GM23248 (cell line): ENCODE measurements around the gene UXT. TPM values are rescaled to one million over a fixed set of nuclear protein-coding genes. Genes with fewer than 3 reads are reported as not detected.

Source experiments
- DNase-seq: peaks from one replicate; pipeline ENCODE4 v3.0.0-alpha.2; 2015
- H2AFZ ChIP-seq: fragments of 200-600 bp; sonication (generic); 2 replicates; pipeline ENCODE4 v1.6.1; 2016; ENCODE audit warnings: antibody characterized with exemption
- H3F3A ChIP-seq: fragments of 200-600 bp; sonication (generic); 2 replicates; pipeline ENCODE4 v1.6.1; 2016; ENCODE audit warnings: mild to moderate bottlenecking, antibody characterized with exemption, mixed run types; ENCODE audit not compliant: insufficient read depth
- H3K27ac ChIP-seq: fragments of 200-600 bp; sonication (generic); 2 replicates; pipeline ENCODE4 v1.5.1; 2016; ENCODE audit warnings: mild to moderate bottlenecking
- H3K27me3 ChIP-seq: fragments of 200-600 bp; sonication (generic); replicated peaks from 2 replicates; pipeline ENCODE4 v1.6.1; 2016; ENCODE audit warnings: mild to moderate bottlenecking; ENCODE audit not compliant: insufficient read depth
- H3K36me3 ChIP-seq: fragments of 200-600 bp; sonication (generic); 2 replicates; pipeline ENCODE4 v1.6.1; 2016; ENCODE audit warnings: low read depth, mild to moderate bottlenecking
- H3K4me1 ChIP-seq: fragments of 200-600 bp; sonication (generic); 2 replicates; pipeline ENCODE4 v1.6.1; 2016; ENCODE audit warnings: mild to moderate bottlenecking; ENCODE audit not compliant: insufficient read depth
- H3K4me2 ChIP-seq: fragments of 200-600 bp; sonication (generic); one replicate; pipeline ENCODE4 v1.6.1; 2016; ENCODE audit warnings: mild to moderate bottlenecking; ENCODE audit not compliant: unreplicated experiment
- H3K4me3 ChIP-seq: fragments of 200-600 bp; sonication (generic); 2 replicates; pipeline ENCODE4 v1.5.1; 2016; ENCODE audit warnings: mild to moderate bottlenecking
- H3K79me2 ChIP-seq: fragments of 200-600 bp; sonication (generic); 2 replicates; pipeline ENCODE4 v1.6.1; 2016; ENCODE audit warnings: mild to moderate bottlenecking; ENCODE audit not compliant: insufficient read depth
- H3K9ac ChIP-seq: fragments of 200-600 bp; sonication (generic); 2 replicates; pipeline ENCODE4 v1.6.1; 2016; ENCODE audit warnings: mild to moderate bottlenecking
- H3K9me2 ChIP-seq: fragments of 200-600 bp; sonication (generic); 2 replicates; pipeline ENCODE4 v1.6.1; 2016; ENCODE audit warnings: mixed run types, mild to moderate bottlenecking, moderate library complexity; ENCODE audit not compliant: insufficient read depth
- H3K9me3 ChIP-seq: fragments of 200-600 bp; sonication (generic); one replicate; pipeline ENCODE4 v1.6.1; 2017; ENCODE audit warnings: low read depth
- H4K20me1 ChIP-seq: fragments of 200-600 bp; sonication (generic); 2 replicates; pipeline ENCODE4 v1.6.0; 2016; ENCODE audit not compliant: insufficient read depth
- EZH2 ChIP-seq: fragments of 200-600 bp; sonication (generic); IDR thresholded peaks from 2 replicates; pipeline ENCODE4 v1.6.1; 2018; ENCODE audit warnings: antibody characterized with exemption, mild to moderate bottlenecking; ENCODE audit not compliant: insufficient read depth, poor library complexity, severe bottlenecking
- EZH2phosphoT487 ChIP-seq: fragments of 200-600 bp; sonication (generic); IDR thresholded peaks from 2 replicates; pipeline ENCODE4 v1.6.1; 2018; ENCODE audit warnings: antibody characterized with exemption, moderate library complexity, mild to moderate bottlenecking, low read depth; ENCODE audit not compliant: insufficient read depth
- WGBS, 2 experiments: methylation state at CpG; one replicate each; pipeline ENCODE4 v1.1.6; 2015 to 2017; ENCODE audit warnings: low lambda C conversion rate in 2 of 2, low coverage in 1 of 2; ENCODE audit errors: missing lambda C conversion rate in 2 of 2; 5-methylcytosine and 5-hydroxymethylcytosine counted together
- in situ Hi-C: fragments of 300-500 bp; cut with MboI; formaldehyde crosslinking; loops from 2 replicates; pipeline ENCODE4 v1.15.0; 2020
- polyA plus RNA-seq: library from polyadenylated mRNA; unstranded; fragments of >200 nt; fragmentation: Nextera tagmentation; extraction: Ambion mirVana; gene quantifications from 2 replicates; pipeline ENCODE4 v1.2.1, GENCODE V29; 2016
- total RNA-seq: library from RNA; depleted of rRNA; stranded (reverse); fragments of >200 nt; shearing (Covaris generic); gene quantifications from 2 replicates; pipeline ENCODE4 v1.2.3, GENCODE V29; 2014

The UXT gene
- total and polyA plus RNA-seq, 2 experiments from 2014 or later = 130 to 158 TPM

DNA sequence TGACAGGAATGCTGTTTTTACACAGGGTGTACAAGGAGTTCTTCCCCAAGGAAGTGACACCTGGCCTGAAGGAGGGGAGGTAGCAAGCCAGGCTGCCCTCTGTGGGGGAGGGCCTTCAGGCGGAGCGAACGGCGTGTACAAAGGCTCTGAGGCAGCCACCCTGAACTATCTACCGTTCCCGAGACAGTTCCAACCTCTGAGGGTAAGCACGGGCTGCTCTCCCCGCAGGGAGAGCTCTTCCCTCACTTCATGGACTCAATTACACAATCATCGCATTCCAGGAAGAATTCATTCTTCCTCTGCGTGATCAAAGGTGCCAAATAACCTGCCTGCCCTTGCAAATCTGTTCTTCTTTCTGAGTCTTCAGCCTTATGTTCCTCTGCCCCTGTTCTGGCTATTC is 13.4 kb downstream of the UXT start:
- Histone ChIP-seq H3K4me2 (no peak overlapping the region), H3K9ac (no peak overlapping the region), H3K79me2 (peaks cover 78% of the 10 kb centered on the region), H3K9me2 (no peaks in the 10 kb centered on the region), H2AFZ (no peak overlapping the region), H3K9me3 (no peaks in the 10 kb centered on the region), H3F3A (peaks cover 5% of the 10 kb centered on the region; the same call in 1 of the 2 replicates), H3K36me3 (0 out of 2 replicates have a peak, but pooled peaks cover 4% of the 10 kb centered on the region), H3K4me3 (no peak overlapping the region), H3K4me1 (peaks cover 9% of the 10 kb centered on the region), H3K27me3 (no peaks in the 10 kb centered on the region), H3K27ac (no peak overlapping the region), H4K20me1 (no peaks in the 10 kb centered on the region)
- in situ Hi-C loops = no loop called here
- 90 to 100% methylated on average over 6 to 9 of the region's 10 CpGs for WGBS, 2 experiments
- no peak for TF ChIP-seq EZH2phosphoT487
- TF ChIP-seq EZH2 = no peak
- no peak for DNase-seq

DNA sequence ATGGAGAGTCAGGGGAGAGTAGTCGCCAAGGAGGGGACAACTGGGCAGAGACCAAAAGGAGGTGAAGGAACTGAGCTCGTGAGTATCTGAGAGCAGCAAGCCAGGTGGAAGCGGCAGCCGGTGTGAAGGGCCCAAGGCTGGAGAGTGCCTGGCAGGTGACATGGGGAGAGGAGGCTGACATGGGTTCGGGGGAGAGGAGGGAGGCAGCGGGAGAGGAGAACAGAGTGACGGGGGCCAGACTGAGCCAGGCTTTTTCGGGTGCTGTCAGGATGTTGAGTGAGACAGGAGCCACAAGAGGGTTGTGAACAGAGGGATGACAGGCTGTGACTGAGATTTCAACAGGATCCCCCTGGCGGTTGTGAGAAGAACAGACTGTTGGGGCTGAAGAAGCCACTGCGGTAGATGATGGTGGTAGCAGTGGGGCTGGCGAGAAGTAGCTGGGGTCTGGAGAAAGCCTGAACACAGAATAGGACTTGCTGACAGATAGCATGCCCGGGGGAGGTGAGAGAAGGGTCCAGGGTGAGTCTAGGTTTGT is 14.4 kb downstream of the UXT start:
- no peak overlapping the region for H2AFZ ChIP-seq
- H3K9me2 ChIP-seq = no peaks in the 10 kb centered on the region
- WGBS, 2 experiments = 51 to 100% methylated on average over 3 to 12 of the region's 12 CpGs
- no peak overlapping the region for H3K9ac ChIP-seq
- in situ Hi-C loops = no loop called here
- peaks cover 77% of the 10 kb centered on the region for H3K79me2 ChIP-seq
- no peak overlapping the region for H3K4me3 ChIP-seq
- TF ChIP-seq EZH2 (no peak), EZH2phosphoT487 (no peak)
- no peaks in the 10 kb centered on the region for H4K20me1 ChIP-seq
- H3K4me1 ChIP-seq = peaks cover 9% of the 10 kb centered on the region
- no peaks in the 10 kb centered on the region for H3K9me3 ChIP-seq
- H3K4me2 ChIP-seq = no peak overlapping the region
- H3K27me3 ChIP-seq = no peaks in the 10 kb centered on the region
- peak; percentile 70 for DNase-seq
- H3F3A ChIP-seq = peaks cover 5% of the 10 kb centered on the region; the same call in 1 of the 2 replicates
- no peak overlapping the region for H3K27ac ChIP-seq
- peaks cover 4% of the 10 kb centered on the region; the same call in 1 of the 2 replicates for H3K36me3 ChIP-seq

DNA sequence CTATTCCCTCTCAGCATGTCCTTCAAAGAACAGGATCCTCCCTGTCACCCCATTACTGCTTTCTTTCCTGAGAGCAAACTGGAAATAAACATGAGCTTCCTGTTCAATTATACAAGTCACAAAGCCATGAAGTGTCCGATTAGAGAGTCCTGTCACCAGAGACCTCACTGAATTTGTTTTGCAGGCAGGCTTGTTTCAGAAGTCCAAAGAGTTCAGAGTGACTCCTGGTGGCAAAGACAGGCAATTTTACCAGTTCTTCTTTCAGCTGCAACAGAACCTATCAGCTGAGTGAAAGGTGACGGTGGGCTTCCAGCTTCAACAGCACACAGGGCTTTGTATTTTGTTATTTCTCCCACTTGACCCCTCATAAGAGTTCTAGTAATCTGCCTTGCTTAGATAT is 15.1 kb downstream of the UXT start:
- no peak for TF ChIP-seq EZH2phosphoT487
- no peak for TF ChIP-seq EZH2
- Histone ChIP-seq H3K9me3 (no peaks in the 10 kb centered on the region), H3K9me2 (no peaks in the 10 kb centered on the region), H3K9ac (no peak overlapping the region), H3K4me2 (no peak overlapping the region), H3K79me2 (peaks cover 70% of the 10 kb centered on the region), H3K4me3 (no peak overlapping the region), H4K20me1 (no peaks in the 10 kb centered on the region), H3F3A (peaks cover 5% of the 10 kb centered on the region; the same call in 1 of the 2 replicates), H3K27ac (no peak overlapping the region), H2AFZ (no peak overlapping the region), H3K36me3 (peaks cover 4% of the 10 kb centered on the region; the same call in 1 of the 2 replicates), H3K4me1 (peaks cover 7% of the 10 kb centered on the region), H3K27me3 (no peaks in the 10 kb centered on the region)
- in situ Hi-C loops = no loop called here
- 63 to 67% methylated on average over 2 of the region's 2 CpGs for WGBS, 2 experiments
- peak; percentile 41 for DNase-seq

DNA sequence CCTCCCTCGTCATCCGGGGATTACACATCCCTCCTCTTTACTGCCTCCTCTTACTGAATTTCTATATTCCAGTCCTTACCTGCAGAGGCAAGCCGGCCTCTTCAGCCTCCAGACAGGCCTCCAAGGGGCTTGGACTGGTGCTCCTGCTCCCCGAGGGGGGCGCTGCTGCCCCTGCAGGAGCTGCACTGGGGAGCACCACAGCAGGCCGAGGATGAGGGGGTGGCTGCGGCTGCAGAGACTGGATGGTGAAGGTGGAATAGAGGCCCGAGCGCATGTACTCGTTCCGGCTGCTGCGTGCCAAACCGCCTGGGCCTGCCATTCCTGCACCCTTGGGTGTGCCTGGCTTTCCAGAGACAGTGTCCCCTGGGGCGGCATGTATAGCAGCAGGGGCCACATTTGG is 20.2 kb downstream of the UXT start:
- Histone ChIP-seq H3K4me1 (no peaks in the 10 kb centered on the region), H3K79me2 (peaks cover 24% of the 10 kb centered on the region), H3K4me3 (no peak overlapping the region), H4K20me1 (no peaks in the 10 kb centered on the region), H2AFZ (no peak overlapping the region), H3K9me3 (no peaks in the 10 kb centered on the region), H3K27ac (no peak overlapping the region), H3K4me2 (no peak overlapping the region), H3K27me3 (no peaks in the 10 kb centered on the region), H3K9ac (no peak overlapping the region), H3K36me3 (peaks cover 4% of the 10 kb centered on the region; the same call in 1 of the 2 replicates), H3K9me2 (no peaks in the 10 kb centered on the region), H3F3A (0 out of 2 replicates have a peak, but pooled peaks cover 1% of the 10 kb centered on the region)
- no peak for DNase-seq
- no peak for TF ChIP-seq EZH2
- TF ChIP-seq EZH2phosphoT487 = no peak
- in situ Hi-C loops = no loop called here
- 99 to 100% methylated on average over 5 to 7 of the region's 14 CpGs for WGBS, 2 experiments
